ENCODE data around the gene CISD1.
A peak's percentile ranks its signal among the peaks of the same experiment; 100 is the strongest.

Gene CISD1

GRCh38 chr10:58316874-58317273 lies 47.9 kb downstream of the CISD1 start:
- DNase-seq = no peak

GRCh38 chr10:58318346-58318745 lies 49.4 kb downstream of the CISD1 start:
- DNase-seq = no peak

GRCh38 chr10:58319599-58319998 lies 50.6 kb downstream of the CISD1 start:
- DNase-seq = no peak

GRCh38 chr10:58320351-58321049 lies 51.5 kb downstream of the CISD1 start:
- no peak for DNase-seq

- DNase-seq = peak; percentile 54
Observed at GRCh38 chr10:58322072-58322834, 53.3 kb downstream of the CISD1 start.

GRCh38 chr10:58322835-58323209 lies 53.9 kb downstream of the CISD1 start:
- DNase-seq = no peak

- DNase-seq = no peak
Observed at GRCh38 chr10:58326967-58327381, 58.0 kb downstream of the CISD1 start.

- DNase-seq = no peak
Observed at GRCh38 chr10:58328233-58328632, 59.3 kb downstream of the CISD1 start.

- DNase-seq = no peak
Observed at GRCh38 chr10:58330431-58330830, 61.5 kb downstream of the CISD1 start.

GRCh38 chr10:58331646-58332045 lies 62.7 kb downstream of the CISD1 start:
- no peak for DNase-seq

- DNase-seq = peak; percentile 86
Observed at GRCh38 chr10:58334817-58335305, 65.9 kb downstream of the CISD1 start, which contains the start of gene UBE2D1. UBE2D1 (plus strand) TSS chr10:58335006; CDS start chr10:58335202, 196 bp downstream.

GRCh38 chr10:58335306-58336005 lies 66.5 kb downstream of the CISD1 start:
- no peak for DNase-seq

GRCh38 chr10:58336242-58336641 lies 67.3 kb downstream of the CISD1 start:
- DNase-seq = no peak
